Epithelial cell of prostate (primary cell): ENCODE results near the gene IVD.

Experiments used
- DNase-seq: peaks from one replicate; pipeline ENCODE4 v3.0.0-alpha.2; 2011; ENCODE audit warnings: low read depth, low spot score
- H3K27ac ChIP-seq: fragments of 450-650 bp; 2 replicates; pipeline ENCODE4 v1.5.1; 2017; ENCODE audit warnings: mild to moderate bottlenecking

The IVD gene

GRCh38 chr15:40369971-40370370 lies 35.6 kb upstream of the IVD start:
- no peak overlapping the region for H3K27ac ChIP-seq
- no peak for DNase-seq

DNA sequence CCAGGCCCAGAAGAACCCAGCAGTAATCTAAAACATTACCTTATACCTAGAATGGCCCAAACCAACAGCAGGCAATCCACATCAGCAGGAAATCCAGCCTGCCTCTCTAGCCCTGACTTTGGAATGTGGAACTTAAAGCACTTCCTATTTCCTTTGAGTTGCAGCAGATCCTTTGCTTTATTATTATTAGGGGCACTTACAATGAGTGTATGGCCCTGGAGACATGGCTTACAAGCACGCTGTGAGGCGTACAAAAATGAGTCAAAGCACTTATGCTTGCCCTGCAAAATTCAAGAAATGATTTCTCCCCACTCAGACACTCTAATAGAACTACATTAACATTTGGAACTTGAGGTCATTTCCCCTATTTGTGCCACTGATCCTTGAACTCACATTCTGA lies 32.6 kb upstream of the IVD start:
- peak overlapping the region; percentile 46 for H3K27ac ChIP-seq
- no peak for DNase-seq

- H3K27ac ChIP-seq = no peak overlapping the region
- no peak for DNase-seq
These were observed 28.0 kb upstream of the IVD start for GRCh38 chr15:40377606-40378005.

- no peak for DNase-seq
- peak overlapping the region; percentile 89 for H3K27ac ChIP-seq
These were observed 26.2 kb upstream of the IVD start for GRCh38 chr15:40379374-40379773.

DNA sequence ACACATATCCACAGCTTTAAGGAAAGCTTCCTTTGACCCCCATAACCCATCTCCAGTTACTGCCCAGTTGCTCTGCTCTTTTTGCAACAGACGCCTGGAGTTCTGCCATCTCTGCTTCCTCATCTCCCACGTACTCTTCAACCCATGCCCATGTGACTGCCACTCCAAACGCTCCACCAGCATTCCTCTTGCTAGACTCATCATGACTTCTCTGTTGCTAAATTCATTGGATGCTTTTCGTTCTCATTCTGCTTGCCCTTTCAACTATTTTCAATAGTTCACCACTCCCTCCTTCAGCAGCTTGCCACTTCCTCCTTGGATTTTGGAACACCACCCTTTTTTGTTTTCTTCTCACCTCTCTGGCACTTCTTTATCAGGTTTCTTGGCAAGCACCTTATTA lies 25.7 kb upstream of the IVD start:
- peak; percentile 73 for DNase-seq
- peak overlapping the region; percentile 89 for H3K27ac ChIP-seq

DNA sequence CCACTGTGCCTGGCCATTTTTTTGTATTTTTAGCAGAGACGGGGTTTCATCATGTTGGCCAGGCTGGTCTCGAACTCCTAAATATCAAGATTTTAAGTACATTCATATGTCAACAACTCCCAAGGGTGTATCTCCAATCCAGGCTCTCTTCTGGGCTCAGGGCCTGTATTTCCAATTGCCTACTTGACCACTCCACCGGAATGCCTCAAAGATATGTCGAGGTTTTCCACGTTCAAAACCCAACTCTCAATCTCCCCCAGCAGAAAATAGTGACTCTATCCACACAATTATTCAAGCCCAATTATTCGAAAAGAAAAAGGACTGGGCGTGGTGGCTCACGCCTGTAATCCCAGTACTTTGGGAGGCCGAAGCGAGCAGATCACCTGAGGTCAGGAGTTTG lies 25.0 kb upstream of the IVD start:
- peak overlapping the region; percentile 89 for H3K27ac ChIP-seq
- DNase-seq = no peak

DNA sequence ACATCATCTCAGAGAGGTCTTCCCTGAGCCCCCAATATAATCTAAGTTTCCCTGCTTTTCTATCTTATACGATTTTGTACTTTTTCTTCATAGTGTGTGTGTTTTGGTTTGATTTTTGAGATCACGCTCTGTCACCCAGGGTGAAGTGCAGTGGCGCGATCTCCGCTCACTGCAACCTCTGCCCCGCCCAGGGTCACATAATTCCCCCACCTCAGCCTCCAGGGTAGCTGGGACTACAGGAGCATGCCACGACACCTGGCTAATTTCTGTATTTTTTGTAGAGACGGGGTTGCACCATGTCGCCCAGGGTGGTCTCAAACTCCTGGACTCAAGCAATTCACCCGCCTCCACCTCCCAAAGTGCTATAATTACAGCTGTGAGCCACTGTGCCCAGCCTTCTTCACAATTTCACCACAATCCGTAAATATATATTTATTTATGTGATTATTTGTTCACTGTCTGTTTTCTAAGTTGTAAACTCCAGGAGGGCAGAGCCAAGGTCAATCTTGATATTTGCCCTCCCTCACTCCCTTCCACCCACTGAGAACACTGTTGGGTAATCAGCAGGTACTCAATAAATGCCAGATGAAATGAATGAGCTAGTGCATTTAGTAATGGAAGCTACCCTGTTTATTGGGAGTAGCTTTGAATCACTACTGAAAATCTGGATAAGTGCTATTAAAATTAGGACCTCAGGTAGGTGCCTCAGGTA lies 23.6 kb upstream of the IVD start:
- no peak overlapping the region for H3K27ac ChIP-seq
- DNase-seq = no peak

DNA sequence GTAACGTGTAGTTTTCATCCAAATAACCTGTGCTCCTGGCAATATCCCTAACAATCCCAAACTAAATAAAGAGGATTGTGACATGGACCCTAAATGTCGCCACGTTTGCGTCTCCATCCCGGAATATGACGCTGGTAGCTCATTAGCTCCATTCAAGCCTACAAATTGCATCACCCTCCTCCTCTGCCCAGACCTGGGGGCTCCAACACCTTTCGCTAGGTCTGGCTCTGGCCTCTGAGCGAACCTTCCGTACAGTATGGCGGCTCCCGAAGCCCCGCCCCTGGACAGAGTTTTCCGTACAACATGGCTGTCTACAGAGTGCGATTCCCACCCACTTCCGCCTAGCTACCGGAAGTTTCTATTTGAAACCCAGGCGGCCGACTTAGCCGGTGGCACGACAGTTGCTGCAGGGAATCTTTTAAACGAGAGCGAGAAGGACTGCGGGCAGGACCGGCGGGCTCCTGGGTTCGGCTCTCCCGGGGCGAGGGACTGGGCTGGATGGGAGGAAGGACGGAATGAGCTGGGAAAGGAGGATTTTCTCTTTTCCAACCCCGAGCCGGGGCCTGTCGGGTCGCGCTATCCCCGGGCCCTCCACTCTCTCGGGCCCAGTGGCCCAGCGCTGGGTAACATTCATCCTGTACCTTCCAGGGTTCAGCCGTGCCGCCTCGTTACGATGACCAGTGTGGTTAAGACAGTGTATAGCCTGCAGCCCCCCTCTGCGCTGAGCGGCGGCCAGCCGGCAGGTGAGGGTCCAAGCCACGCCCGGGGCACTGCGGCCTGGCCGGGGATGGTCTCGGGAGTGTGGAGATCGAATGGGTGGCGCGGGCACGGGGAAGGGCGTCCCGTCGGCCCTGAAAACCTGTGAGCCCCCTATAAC lies 22.8 kb upstream of the IVD start, which contains the start of gene KNSTRN:
KNSTRN (plus strand) TSS at position 142 of the 877 bp plus-strand sequence; CDS start at position 257, 115 bp downstream.
- H3K27ac ChIP-seq = peak within 1 kb of the TSS; percentile 39
- DNase-seq = peak; percentile 68

- no peak for DNase-seq
- H3K27ac ChIP-seq = no peak overlapping the region
These were observed 19.1 kb upstream of the IVD start for GRCh38 chr15:40386480-40386879.

DNA sequence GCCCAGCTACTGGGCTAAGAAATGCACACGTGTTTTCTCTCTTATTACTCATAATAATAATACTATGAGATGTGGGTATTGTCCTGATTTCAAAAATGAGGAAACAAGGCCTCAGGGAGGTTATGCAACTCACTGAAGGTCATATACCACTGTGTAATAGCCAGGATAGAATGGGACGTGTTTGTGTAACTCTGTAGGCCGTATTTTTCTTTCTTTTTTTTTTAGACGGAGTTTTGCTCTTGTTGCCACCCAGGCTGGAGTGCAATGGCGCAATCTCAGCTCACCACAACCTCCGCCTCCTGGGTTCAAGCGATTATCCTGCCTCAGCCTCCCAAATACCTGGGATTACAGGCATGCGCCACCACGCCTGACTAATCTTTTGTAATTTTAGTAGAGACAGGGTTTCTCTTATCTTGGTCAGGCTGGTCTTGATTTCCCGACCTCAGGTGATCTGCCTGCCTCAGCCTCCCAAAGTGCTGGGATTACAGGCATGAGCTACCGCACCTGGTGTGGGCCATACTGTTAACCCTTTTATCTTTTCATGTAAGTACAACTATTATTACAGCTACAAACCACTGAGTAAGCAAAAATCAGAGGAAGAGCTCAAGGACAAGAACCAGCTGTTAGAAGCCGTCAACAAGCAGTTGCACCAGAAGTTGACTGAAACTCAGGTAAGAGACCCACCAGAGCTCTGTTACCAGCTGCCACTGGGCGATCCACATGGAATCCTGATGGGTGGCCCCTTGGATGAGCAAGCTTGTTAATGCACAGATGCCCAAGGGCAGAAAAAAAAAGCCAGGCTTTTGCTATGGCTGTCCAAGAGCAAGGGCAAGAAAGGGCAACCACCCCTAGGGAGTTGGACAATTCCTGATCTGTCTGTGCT lies 16.4 kb upstream of the IVD start:
- H3K27ac ChIP-seq = no peak overlapping the region
- no peak for DNase-seq

GRCh38 chr15:40389824-40390595 lies 15.6 kb upstream of the IVD start:
- H3K27ac ChIP-seq = no peak overlapping the region
- DNase-seq = no peak

DNA sequence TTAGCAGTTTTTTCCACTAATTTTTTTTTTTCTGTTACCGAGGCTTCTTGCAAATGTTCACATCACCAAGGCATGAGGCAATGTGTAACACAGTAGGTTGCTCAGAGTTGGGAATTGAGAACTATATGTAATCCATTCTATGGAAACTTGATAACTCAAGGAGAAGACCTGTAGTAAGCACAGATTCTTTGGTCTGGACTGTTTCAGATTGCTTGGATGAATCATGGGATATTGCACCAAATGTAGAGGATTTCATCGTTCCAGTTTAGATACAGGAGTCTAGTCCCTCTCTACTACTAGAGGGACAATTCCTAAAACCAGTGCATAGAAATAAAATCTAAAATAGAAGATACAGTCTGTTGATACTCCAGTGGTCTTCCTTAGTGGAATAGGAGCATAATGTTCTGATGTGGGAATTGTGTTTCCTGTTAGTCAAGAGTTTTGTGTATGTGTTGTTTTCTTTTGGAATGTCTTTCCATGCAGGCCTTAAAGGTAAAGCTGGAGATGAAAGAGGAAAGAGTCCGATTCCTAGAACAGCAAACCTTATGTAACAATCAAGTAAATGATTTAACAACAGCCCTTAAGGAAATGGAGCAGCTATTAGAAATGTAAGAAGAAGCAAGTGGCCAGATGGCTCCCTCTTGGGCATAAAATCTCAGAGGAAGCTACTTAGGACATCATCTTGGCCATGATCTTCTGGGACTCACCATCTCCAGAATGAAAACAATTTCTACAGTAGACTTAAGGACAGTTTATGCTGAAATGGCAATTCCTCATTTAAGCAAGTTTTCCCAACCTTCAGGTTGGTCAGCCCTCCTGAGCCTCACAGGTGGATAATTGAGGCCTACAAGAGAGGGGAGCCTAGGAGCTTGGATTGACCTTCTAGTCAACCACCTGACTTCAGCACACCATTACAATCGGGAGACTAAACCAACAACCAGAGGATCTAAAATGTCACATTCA lies 12.3 kb upstream of the IVD start:
- no peak for DNase-seq
- H3K27ac ChIP-seq = peak overlapping the region; percentile 70

DNA sequence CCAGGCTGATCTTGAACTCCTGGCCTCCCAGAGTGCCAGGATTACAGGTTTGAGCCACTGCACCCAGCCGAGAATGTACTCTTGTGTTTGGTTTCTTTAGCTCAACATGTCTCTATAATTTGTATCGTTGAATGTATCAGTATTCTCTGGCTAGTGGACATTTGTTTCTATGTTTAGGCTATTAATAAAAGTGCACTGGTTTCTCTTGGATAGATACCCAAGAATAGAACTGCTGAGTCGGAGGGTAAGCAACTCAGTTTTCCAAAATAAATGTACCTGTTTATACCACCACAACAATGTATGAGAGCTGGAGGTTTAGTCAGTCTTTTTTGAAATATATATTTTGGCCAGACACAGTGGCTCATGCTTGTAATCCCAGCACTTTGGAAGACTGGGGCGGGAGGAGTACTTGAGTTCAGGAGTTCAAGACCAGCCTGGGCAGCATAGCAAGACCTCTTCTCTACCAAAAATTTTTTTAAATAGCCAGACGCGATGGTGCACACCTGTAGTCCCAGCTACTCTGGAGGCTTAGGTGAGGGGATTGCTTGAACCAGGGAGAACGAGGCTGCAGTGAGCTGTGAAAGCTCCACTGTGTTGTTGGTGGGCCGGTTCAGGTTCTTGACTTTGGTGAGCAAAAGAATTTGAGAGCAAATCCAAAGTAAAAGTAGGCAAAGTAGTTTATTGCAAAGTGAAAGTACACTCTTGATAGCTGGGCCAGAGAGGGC lies 7.7 kb upstream of the IVD start:
- no peak overlapping the region for H3K27ac ChIP-seq
- no peak for DNase-seq

- DNase-seq = no peak
- H3K27ac ChIP-seq = no peak overlapping the region
These were observed 7.2 kb upstream of the IVD start for GRCh38 chr15:40398413-40398873.

GRCh38 chr15:40399370-40399769 lies 6.2 kb upstream of the IVD start:
- H3K27ac ChIP-seq = no peak overlapping the region
- no peak for DNase-seq

DNA sequence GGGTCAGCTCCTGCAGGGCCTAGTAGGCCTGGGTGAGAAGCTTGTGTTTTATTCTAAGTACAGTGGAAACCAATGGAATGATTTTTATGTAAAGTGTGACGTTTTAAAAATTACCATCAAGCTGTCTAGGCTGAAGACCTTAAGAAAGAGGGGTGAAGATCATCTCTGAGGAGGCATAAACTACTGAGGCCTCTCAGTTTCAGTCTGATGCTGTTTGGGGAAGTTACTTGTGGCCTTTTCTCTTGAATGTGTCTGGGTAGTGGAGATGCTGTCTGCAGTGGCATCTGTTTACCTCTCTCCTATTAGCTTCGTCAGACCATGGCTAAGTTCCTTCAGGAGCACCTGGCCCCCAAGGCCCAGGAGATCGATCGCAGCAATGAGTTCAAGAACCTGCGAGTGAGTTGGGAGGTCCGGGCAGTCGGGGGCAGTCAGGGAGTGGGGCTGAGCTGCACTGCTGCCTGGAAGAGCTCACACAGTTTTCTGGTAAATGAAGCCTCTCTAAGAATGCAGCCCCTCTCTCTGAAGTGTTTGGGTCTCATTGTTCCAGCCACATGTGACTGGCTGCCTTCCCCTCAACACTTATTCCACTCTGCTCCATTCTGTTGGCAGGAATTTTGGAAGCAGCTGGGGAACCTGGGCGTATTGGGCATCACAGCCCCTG lies 1.9 kb downstream of the IVD start:
- H3K27ac ChIP-seq = no peak overlapping the region
- no peak for DNase-seq

DNA sequence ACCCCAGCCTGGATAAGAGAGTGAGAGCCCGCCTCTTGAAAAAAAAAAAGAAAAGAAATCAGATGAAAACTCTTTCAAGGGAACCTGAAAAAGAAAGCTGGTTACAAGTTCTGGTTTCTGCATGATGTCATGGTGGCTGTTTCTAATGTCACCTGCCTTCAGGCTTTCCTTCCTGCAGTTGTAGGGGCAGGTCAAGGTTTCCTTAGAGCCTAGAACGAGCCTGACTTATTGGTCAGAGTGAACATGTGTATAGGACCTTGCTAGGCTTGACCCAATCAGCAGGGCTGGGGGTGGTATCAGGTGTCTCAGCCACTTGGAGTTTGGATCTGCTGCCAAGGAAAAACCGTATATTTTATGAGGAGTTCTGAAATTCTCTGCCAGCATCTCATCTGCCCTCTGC lies 3.8 kb downstream of the IVD start:
- H3K27ac ChIP-seq = no peak overlapping the region
- DNase-seq = no peak
